SJSA1 (cell line): ENCODE data around the gene CPM. TPM values are rescaled to one million over a fixed set of nuclear protein-coding genes. Genes with fewer than 3 reads are reported as not detected.

Experiments used
- DNase-seq, 2 experiments: peaks; one replicate each; pipeline ENCODE4 v3.0.0-alpha.2; 2015 to 2020; ENCODE audit warnings: low spot score in 2 of 2, low read depth in 1 of 2
- H3K27ac ChIP-seq: fragments of 250-450 bp; sonication (Bioruptor Pico); 2 replicates; pipeline ENCODE4 v1.5.1; 2020; ENCODE audit warnings: mild to moderate bottlenecking, moderate library complexity
- H3K27me3 ChIP-seq: fragments of 250-450 bp; sonication (Bioruptor Pico); replicated peaks from 2 replicates; pipeline ENCODE4 v1.5.1; 2020; ENCODE audit warnings: mild to moderate bottlenecking, moderate library complexity
- H3K36me3 ChIP-seq: fragments of 250-450 bp; sonication (Bioruptor Pico); 2 replicates; pipeline ENCODE4 v1.5.1; 2020; ENCODE audit warnings: mild to moderate bottlenecking
- H3K4me1 ChIP-seq: fragments of 250-450 bp; sonication (Bioruptor Pico); replicated peaks from 2 replicates; pipeline ENCODE4 v1.6.1; 2021; ENCODE audit warnings: mild to moderate bottlenecking
- H3K4me3 ChIP-seq: fragments of 250-450 bp; sonication (Bioruptor Pico); 2 replicates; pipeline ENCODE4 v1.5.1; 2020; ENCODE audit warnings: mild to moderate bottlenecking
- H3K9me3 ChIP-seq: fragments of 250-450 bp; sonication (Bioruptor Pico); replicated peaks from 2 replicates; pipeline ENCODE4 v1.5.1; 2020; ENCODE audit warnings: mild to moderate bottlenecking
- total RNA-seq: library from RNA; depleted of rRNA; stranded (reverse); fragments of >200 nt; shearing (Covaris generic); gene quantifications from 2 replicates; pipeline ENCODE4 v1.2.3, GENCODE V29; 2014

Gene CPM
- total RNA-seq, 1 experiment from 2014 or later = 72.6 TPM

DNA sequence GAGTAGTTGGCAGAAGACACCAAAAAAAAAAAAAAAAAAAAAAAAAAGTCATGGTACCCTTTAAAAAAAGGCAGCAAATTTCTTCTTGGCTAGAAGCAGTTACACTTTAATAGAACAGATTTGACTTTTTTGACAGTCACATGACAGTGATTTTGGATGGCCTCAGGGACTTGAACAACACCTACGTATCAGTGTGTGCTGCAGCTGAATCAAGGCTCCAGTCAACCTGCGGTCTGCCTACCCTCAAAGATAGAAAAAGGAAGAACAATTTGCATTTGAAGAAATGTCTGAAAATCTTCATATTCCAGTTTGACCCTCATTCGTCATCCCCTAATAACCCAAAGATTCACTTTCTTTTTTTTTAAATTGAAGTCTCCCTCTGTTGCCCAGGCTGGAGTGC, 71.1 kb downstream of the CPM start:
- H3K27ac ChIP-seq = no peak overlapping the region
- H3K9me3 ChIP-seq = no peaks in the 10 kb centered on the region

DNA sequence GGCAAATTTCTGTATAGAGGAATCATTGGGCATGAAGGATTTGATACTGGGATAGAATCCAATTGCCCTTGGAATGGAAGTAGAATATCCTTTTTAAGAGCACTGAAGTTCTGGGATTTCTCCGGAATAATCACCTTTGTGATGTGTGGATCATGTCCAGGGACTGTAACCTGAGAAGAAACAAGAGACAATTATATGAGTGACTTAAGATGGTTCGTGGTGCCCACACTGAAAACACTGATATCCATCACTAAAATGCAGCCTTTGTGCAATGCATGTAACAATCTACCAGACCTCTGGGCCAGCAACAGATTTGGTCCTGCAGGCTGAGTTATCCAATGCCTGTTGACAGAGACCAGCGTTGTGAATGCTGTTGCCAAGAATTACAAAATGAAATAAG, 76.5 kb downstream of the CPM start:
- Histone ChIP-seq H3K27me3 (peaks cover 88% of the 10 kb centered on the region), H3K27ac (no peak overlapping the region), H3K4me3 (no peak overlapping the region), H3K36me3 (no peaks in the 10 kb centered on the region), H3K4me1 (no peaks in the 10 kb centered on the region), H3K9me3 (no peaks in the 10 kb centered on the region; the same call in 1 of the 2 replicates)
- peak in 1 of 2 experiments; percentile 90 for DNase-seq

More for the DNA sequence above, 71.1 kb downstream of the CPM start:
- H3K4me3 ChIP-seq = no peak overlapping the region
- H3K4me1 ChIP-seq = no peaks in the 10 kb centered on the region
- no peak for DNase-seq
- no peaks in the 10 kb centered on the region for H3K36me3 ChIP-seq
- peaks cover 84% of the 10 kb centered on the region for H3K27me3 ChIP-seq

GRCh38 chr12:68855771-68856170, 77.2 kb downstream of the CPM start:
- peaks cover 87% of the 10 kb centered on the region for H3K27me3 ChIP-seq
- no peaks in the 10 kb centered on the region for H3K4me1 ChIP-seq
- DNase-seq = peak; percentile 74 to 91
- H3K27ac ChIP-seq = no peak overlapping the region
- no peak overlapping the region for H3K4me3 ChIP-seq
- H3K9me3 ChIP-seq = no peaks in the 10 kb centered on the region; the same call in 1 of the 2 replicates
- H3K36me3 ChIP-seq = no peaks in the 10 kb centered on the region

DNA sequence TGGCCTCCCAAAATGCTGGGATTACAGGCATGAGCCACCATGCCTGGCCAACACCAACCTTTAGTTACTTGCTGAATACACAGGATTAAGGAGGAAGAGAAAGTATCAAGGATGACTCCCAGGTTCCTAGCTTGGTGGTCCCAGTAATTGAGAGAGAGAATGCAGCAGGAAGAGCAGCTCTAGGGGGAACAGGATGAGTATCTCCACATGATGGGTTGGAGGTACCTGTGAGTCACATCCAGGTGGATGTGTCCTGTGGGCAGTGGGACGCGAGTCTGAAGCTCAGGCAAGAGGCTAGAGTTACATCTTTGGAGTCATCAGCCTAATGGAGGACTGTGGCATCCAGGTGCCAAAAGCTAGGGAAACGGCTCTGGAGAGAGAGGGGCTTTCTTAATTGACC, 77.9 kb downstream of the CPM start:
- H3K4me3 ChIP-seq = no peak overlapping the region

DNA sequence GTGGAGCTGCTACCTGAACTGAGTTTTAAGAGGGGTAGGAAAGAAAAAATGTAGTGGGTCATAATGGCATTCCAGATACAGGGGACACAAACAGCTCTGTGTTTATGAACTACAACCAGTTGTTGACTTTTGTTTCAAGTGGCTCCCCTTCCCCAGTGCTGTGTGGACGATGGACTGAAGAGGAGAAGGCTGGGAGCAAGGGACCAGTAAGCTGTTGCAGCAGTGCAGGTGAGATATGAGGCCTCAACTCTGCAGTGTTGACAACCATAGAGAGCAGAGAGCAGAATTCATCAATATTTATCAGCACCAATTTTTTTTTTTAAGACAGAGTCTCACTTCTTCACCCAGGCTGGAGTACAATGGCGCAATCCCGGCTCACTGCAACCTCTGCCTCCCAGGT, 78.4 kb downstream of the CPM start:
- Histone ChIP-seq H3K9me3 (no peaks in the 10 kb centered on the region; the same call in 1 of the 2 replicates), H3K4me3 (no peak overlapping the region), H3K27me3 (peaks cover 82% of the 10 kb centered on the region), H3K27ac (no peak overlapping the region), H3K36me3 (no peaks in the 10 kb centered on the region), H3K4me1 (peaks cover 5% of the 10 kb centered on the region)
- DNase-seq = peak in 1 of 2 experiments; percentile 93

More for the DNA sequence above, 77.9 kb downstream of the CPM start:
- no peaks in the 10 kb centered on the region for H3K4me1 ChIP-seq
- peak in 1 of 2 experiments; percentile 93 for DNase-seq
- H3K9me3 ChIP-seq = no peaks in the 10 kb centered on the region; the same call in 1 of the 2 replicates
- peaks cover 88% of the 10 kb centered on the region for H3K27me3 ChIP-seq
- no peak overlapping the region for H3K27ac ChIP-seq
- no peaks in the 10 kb centered on the region for H3K36me3 ChIP-seq

DNA sequence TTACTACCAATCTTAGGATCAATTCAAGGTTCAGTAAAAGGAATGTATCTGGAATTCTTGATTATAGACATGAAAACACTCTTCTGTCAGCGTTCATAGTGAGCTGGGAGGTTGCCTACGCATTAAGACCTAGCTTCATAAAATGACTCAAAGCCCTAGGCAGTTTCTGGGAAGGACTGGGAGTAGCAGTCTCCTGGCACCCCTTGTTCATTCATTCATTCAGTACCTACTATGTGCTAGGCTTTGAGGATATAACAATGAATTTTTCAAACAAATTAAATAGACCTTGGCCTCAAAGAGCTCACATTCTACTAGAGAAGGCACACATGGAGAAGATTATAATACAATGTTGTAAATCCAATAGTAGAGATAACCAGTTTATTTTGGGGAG, 78.9 kb downstream of the CPM start:
- no peaks in the 10 kb centered on the region for H3K36me3 ChIP-seq
- H3K4me3 ChIP-seq = no peak overlapping the region
- no peaks in the 10 kb centered on the region; the same call in 1 of the 2 replicates for H3K9me3 ChIP-seq
- no peak overlapping the region for H3K27ac ChIP-seq
- DNase-seq = peak; percentile 75 to 83
- peaks cover 5% of the 10 kb centered on the region for H3K4me1 ChIP-seq
- H3K27me3 ChIP-seq = peaks cover 77% of the 10 kb centered on the region

DNA sequence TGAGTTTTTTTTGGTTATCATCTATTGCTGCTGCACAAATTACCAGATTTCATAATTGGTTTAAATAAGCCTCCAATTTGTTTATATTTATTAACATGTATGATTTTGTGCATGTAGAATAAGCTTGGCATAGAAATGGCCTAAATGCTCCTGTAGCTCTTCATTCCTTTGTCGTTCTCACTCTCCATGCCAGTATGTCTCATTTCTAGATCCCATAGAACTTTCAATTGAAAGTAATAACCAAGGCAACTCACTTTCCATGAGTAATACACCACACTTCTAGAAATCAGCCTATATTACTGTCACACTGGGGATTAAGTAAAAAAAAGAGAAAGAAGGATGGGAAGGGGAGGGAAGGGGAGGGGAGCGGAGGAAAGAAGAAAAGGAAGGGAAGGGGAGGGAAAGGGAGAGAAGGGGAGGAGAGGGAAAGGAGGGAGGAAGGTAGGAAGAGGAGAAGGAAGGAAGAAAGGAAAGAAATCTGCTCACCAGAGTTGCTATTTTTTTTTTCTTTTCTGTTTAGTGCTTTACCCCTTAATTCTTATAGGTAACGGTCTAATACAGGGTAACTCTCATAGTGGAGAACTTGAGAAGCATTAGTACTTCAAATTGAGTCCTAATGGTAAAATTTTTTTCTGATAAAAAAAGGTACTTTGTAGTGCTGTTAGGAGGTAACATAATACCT, 79.4 kb downstream of the CPM start:
- H3K9me3 ChIP-seq = no peaks in the 10 kb centered on the region; the same call in 1 of the 2 replicates
- DNase-seq = peak; percentile 73 to 74
- H3K4me1 ChIP-seq = peaks cover 5% of the 10 kb centered on the region
- H3K4me3 ChIP-seq = no peak overlapping the region
- no peak overlapping the region for H3K27ac ChIP-seq
- peaks cover 72% of the 10 kb centered on the region for H3K27me3 ChIP-seq
- H3K36me3 ChIP-seq = no peaks in the 10 kb centered on the region

GRCh38 chr12:68851592-68852306, 81.2 kb downstream of the CPM start:
- peaks cover 57% of the 10 kb centered on the region for H3K27me3 ChIP-seq
- H3K9me3 ChIP-seq = no peaks in the 10 kb centered on the region; the same call in 1 of the 2 replicates
- no peak overlapping the region for H3K27ac ChIP-seq
- 0 out of 2 replicates have a peak, but pooled peaks cover under 1% of the 10 kb centered on the region for H3K36me3 ChIP-seq
- H3K4me3 ChIP-seq = no peak overlapping the region
- peaks cover 5% of the 10 kb centered on the region for H3K4me1 ChIP-seq
- DNase-seq = peak in 1 of 2 experiments; percentile 79

DNA sequence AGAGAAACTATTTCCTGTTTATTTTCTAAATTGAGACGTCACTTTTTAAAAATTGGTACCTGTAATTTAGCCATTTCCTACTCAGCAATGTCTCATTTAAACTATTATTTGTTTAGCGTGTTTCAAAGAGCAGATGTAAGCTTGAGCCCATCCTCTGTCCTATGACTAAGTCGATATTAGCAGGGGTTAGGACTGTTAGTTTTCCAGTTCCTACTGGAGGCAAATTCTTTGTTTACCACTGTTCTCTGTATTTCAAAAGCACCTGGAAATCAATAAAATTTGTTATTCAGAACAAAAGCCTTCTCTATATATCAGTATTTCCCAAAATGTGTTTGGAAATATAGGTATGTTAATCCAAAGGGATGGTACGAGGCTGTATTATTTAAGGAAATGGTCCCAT, 82.6 kb downstream of the CPM start:
- no peak overlapping the region for H3K4me3 ChIP-seq
- peaks cover 10% of the 10 kb centered on the region for H3K36me3 ChIP-seq
- no peak overlapping the region for H3K27ac ChIP-seq
- no peaks in the 10 kb centered on the region for H3K9me3 ChIP-seq
- DNase-seq = peak; percentile 60 to 75
- H3K4me1 ChIP-seq = peaks cover 5% of the 10 kb centered on the region
- H3K27me3 ChIP-seq = peaks cover 46% of the 10 kb centered on the region

DNA sequence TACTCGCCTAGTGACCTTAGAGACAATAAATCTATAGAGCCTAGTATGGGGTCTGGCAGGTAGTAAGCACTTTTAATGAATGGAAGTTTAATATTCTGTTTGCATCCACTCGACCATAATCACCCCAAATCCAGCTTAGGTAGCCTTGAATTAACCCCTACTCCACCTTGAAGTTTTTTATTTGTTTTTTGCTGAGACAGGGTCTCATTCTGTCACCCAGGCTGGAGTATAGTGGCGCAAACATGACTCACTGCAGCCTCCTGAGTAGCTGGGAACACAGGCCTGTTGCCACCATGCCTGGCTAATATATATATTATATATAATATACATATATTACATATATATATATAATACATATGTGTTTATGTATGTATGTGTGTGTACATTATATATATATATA, 86.2 kb downstream of the CPM start:
- no peak overlapping the region for H3K4me3 ChIP-seq
- peaks cover 15% of the 10 kb centered on the region for H3K27me3 ChIP-seq
- DNase-seq = peak; percentile 76 to 88
- no peaks in the 10 kb centered on the region for H3K9me3 ChIP-seq
- peaks cover 5% of the 10 kb centered on the region for H3K4me1 ChIP-seq
- H3K36me3 ChIP-seq = peaks cover 40% of the 10 kb centered on the region
- H3K27ac ChIP-seq = no peak overlapping the region

DNA sequence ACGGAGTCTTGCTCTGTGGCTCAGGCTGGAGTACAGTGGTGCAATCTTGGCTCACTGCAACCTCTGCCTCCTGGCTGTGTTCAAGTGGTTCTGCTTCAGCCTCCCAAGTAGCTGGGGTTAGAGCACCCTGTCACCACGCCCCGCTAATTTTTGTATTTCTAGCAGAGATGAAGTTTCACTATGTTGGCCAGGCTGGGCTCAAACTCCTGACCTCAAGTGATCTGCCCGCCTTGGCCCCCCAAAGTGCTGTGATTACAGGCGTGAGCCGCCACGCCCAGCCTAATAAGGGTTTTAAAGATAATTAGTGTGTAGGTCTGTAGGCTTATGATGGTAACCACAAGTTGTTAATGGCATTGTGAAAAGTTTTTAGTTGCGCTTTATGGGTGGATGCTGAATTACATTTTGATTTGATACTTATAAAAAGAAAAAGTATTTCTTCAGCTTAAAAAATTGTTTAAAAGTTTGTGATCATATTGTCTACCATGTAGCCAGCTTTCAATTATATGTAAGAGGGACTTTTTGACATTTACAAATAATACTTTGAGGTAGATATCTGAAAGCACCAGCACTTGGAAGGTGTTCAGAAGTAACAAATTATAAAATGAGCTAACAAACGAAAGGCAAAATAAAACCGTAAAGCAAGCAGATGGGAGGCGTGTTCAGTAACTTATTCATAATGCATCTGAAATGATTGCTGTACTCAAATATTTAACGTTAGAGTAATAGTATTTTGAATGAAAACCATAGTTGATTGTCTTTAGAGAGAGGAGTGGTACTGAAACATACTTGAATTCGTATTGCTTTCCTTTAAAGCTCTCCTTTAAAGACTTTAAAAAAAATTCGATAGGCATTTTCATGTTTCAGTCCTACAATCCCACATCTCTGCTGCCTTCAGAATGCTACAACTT, 87.9 kb downstream of the CPM start:
- peak in 1 of 2 experiments; percentile 93 for DNase-seq
- Histone ChIP-seq H3K27me3 (no peaks in the 10 kb centered on the region; the same call in 1 of the 2 replicates), H3K4me3 (no peak overlapping the region), H3K4me1 (peaks cover 5% of the 10 kb centered on the region), H3K9me3 (no peaks in the 10 kb centered on the region), H3K27ac (no peak overlapping the region), H3K36me3 (peaks cover 57% of the 10 kb centered on the region)

DNA sequence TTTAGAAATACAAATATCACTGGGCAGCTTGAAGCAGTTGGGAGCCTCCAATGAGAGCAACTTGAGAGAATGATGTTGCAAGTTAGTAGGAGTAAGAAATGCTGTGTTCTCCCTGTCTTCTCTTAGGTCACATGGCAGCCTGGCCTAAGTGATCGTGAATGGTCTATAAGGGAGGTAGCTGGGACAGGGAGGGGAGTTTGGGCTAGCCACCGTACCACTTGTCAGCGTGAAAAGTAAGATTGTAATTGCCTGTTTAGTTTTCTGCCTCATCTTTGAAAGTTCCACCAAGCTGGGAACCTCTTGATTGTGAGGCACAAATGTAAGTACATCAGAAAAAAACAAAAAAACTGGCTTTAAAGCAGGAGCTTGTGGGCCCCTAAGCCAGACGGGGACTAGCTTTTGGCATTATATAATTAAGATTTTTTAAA, 88.6 kb downstream of the CPM start:
- Histone ChIP-seq H3K27ac (no peak overlapping the region), H3K4me3 (no peak overlapping the region), H3K36me3 (peaks cover 64% of the 10 kb centered on the region), H3K27me3 (no peaks in the 10 kb centered on the region), H3K9me3 (no peaks in the 10 kb centered on the region), H3K4me1 (no peaks in the 10 kb centered on the region)
- peak in 1 of 2 experiments; percentile 93 for DNase-seq

GRCh38 chr12:68842784-68843567, 90.0 kb downstream of the CPM start:
- Histone ChIP-seq H3K36me3 (peaks cover 78% of the 10 kb centered on the region), H3K4me3 (no peak overlapping the region), H3K4me1 (no peaks in the 10 kb centered on the region), H3K9me3 (no peaks in the 10 kb centered on the region), H3K27me3 (no peaks in the 10 kb centered on the region), H3K27ac (no peak overlapping the region)
- no peak for DNase-seq
